ENCODE measurements around the gene GVQW3. TPM values are rescaled to one million over a fixed set of nuclear protein-coding genes. Genes with fewer than 3 reads are reported as not detected.

Gene GVQW3
- total and polyA plus RNA-seq, 2 of the 8 experiments (the other 6 are each of a cell fraction or from before 2014, with no cell fraction given), result 5.5 to 8.1 TPM

DNA sequence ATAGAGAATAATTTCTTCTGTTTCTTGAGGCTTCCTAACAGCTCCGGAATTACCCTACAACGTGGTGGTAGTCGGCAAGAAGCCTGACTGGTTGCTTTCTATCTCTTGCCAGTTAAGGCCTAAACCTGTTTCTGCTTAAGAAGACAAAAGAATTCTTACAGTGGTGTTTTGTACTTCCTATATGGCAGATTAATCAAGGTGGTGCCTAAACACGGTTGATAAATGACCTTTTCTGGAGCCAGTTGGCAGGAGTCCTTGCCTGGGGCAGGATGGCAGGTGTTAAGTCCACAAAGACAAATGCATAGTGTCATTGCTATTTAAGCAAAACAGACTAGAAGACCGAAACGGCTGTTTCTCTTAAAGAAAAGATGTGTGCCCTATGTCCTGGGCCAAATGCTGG, 9.9 kb downstream of the GVQW3 start:
- Histone ChIP-seq H4K20me1 (replicated peaks in 1 of 2; ENCODE audit: control insufficient read depth in 1 of 2, insufficient read depth in 2 of 2, low read length in 2 of 2) (peaks cover 0 to 1% of the 10 kb centered on the region in 2 experiments), H3K4ac (replicated peaks; ENCODE audit: insufficient read length, low read depth, low read length) (no peak overlapping the region), H4K5ac (ENCODE audit: insufficient read length, low read depth, low read length) (no peak overlapping the region), H4K91ac (replicated peaks; ENCODE audit: insufficient read length, low read length) (no peak overlapping the region), H2BK15ac (ENCODE audit: low read length) (no peak overlapping the region), H2AK5ac (ENCODE audit: low read depth, low read length) (no peak overlapping the region), H3K79me1 (ENCODE audit: low read depth, low read length) (no peaks in the 10 kb centered on the region), H3K27ac (ENCODE audit: low read depth, low read length) (no peak overlapping the region), H3K79me2 (ENCODE audit: control insufficient read depth in 1 of 2, insufficient read depth in 2 of 2, low read length in 2 of 2) (no peaks in the 10 kb centered on the region), H2BK12ac (ENCODE audit: low read depth, low read length) (no peak overlapping the region), H3K23me2 (ENCODE audit: low read depth, low read length) (no peaks in the 10 kb centered on the region), H3K23ac (ENCODE audit: insufficient read length) (no peak overlapping the region), H3K9ac (replicated peaks in 1 of 4; ENCODE audit: extremely low read depth in 1 of 4, low read depth in 3 of 4, low read length in 3 of 4) (no peak overlapping the region; a peak in 1 of 7 replicates), H2BK20ac (ENCODE audit: low read length) (no peak overlapping the region), H4K8ac (ENCODE audit: extremely low read depth, insufficient read depth, low read length) (no peak overlapping the region), H3K14ac (ENCODE audit: insufficient read length) (no peak overlapping the region), H3K36me3 (ENCODE audit: control insufficient read depth in 2 of 4, insufficient read depth in 4 of 4, low read length in 3 of 4) (no peaks in the 10 kb centered on the region), H3K4me3 (ENCODE audit: extremely low read depth in 1 of 4, insufficient read depth in 2 of 4, low read depth in 3 of 4, low read length in 4 of 4) (no peak overlapping the region), H3K18ac (ENCODE audit: extremely low read depth, low read length) (no peak overlapping the region), H3K4me1 (replicated peaks in 1 of 4; ENCODE audit: control insufficient read depth in 3 of 4, insufficient read depth in 4 of 4, low read length in 3 of 4) (peaks cover 0 to under 1% (median under 1%) of the 10 kb centered on the region in 4 experiments; a peak in 3 of 7 replicates), H3K4me2 (ENCODE audit: insufficient read depth in 1 of 2, low read depth in 2 of 2, low read length in 2 of 2) (no peak overlapping the region), H2BK5ac (ENCODE audit: low read depth, low read length) (no peak overlapping the region), H2AFZ (ENCODE audit: low read length) (no peak overlapping the region), H2BK120ac (replicated peaks; ENCODE audit: low read depth, low read length) (no peak overlapping the region), H3K9me3 (ENCODE audit: insufficient read depth in 2 of 2, low read depth in 1 of 2, low read length in 1 of 2) (no peaks in the 10 kb centered on the region), H3K27me3 (replicated peaks in 1 of 4; ENCODE audit: control insufficient read depth in 3 of 4, extremely low read depth in 1 of 4, insufficient read depth in 3 of 4, low read length in 3 of 4) (no peaks in the 10 kb centered on the region), H3K56ac (replicated peaks; ENCODE audit: insufficient read length, low read depth, low read length) (no peak overlapping the region)
- CTCF ChIA-PET (ENCODE audit: partially characterized antibody), result interaction anchor here (1.1 to 1.4 kb wide), 3 partner anchors 18 to 32 kb away, joined by 3 to 6 read pairs (median 4); no protein-coding TSS in a partner anchor
- no peak for TF ChIP-seq YY1 (IDR thresholded peaks at IDR 0.05; ENCODE audit: low read depth, low read length)
- no peak for TF ChIP-seq GABPA (IDR thresholded peaks at IDR 0.05; ENCODE audit: borderline replicate concordance, insufficient read depth, low read length)
- FAIRE-seq, result no peak
- 88% methylated on average over 6 of the region's 6 CpGs; no CpG with 5 or more reads in 1 of the 2 experiments for WGBS, 2 experiments (ENCODE audit: extremely low coverage in 1 of 2, insufficient coverage in 1 of 2, insufficient read length in 1 of 2, insufficient replicate concordance in 2 of 2, low coverage in 1 of 2, low lambda C conversion rate in 2 of 2, missing lambda C conversion rate in 1 of 2)
- no peak for DNase-seq (ENCODE audit: low read depth in 1 of 2, low spot score in 2 of 2)
- POLR2A ChIA-PET (ENCODE audit: partially characterized antibody), result interaction anchor here (1.7 kb wide), 1 partner anchor 11 kb away, joined by 5 read pairs; no protein-coding TSS in a partner anchor

Data from H1 (cell line).